Astrocyte of the cerebellum (primary cell): Measurements from ENCODE around the gene DAB2IP.
"Not testable (repeated sequence)": the region's sequence is repeated elsewhere in the genome, so short reads cannot be mapped to it uniquely, and the experiment has no call there.

ENCODE experiments used
- DNase-seq: peaks from one replicate; pipeline ENCODE4 v3.0.0-alpha.2; 2011; ENCODE audit warnings: low read depth
- H3K4me3 ChIP-seq: 2 replicates; pipeline ENCODE4 v1.5.1; 2011; ENCODE audit warnings: mild to moderate bottlenecking, low read depth, low read length, moderate library complexity
- in situ Hi-C: cut with HindIII; loops from 2 replicates; pipeline ENCODE4 v1.10.0; 2017; ENCODE audit warnings: low sequenced_read_pairs
- TF ChIP-seq, protein P1 (sequence below): IDR thresholded peaks from 2 replicates; pipeline ENCODE4 v1.5.1; 2012; ENCODE audit warnings: low read length, low read depth, moderate library complexity, mild to moderate bottlenecking; ENCODE audit errors: missing control alignments

Gene DAB2IP

DNA sequence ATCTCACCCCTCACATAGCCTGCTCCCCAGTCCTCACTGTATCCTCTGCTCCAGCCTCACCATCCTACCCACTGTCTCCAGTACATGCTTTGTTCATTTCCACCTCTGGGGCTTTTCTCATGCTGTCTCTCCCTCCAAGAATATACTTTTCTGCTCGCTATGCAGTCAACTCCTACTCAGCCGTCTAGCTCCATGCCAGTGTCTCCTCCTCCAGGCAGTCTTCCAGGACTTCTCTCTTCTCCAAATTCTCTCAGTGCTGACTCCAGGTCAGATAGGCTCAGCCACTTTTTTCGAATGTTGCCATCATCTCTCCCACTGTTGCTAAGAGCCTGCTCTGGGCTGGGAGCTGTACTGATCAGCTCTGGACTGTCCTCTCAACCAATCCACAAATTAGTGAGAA is 8.0 kb upstream of the DAB2IP start:
- in situ Hi-C loops = no loop called here
- DNase-seq = no peak
- no peak overlapping the region for H3K4me3 ChIP-seq
- TF ChIP-seq, protein P1, sequence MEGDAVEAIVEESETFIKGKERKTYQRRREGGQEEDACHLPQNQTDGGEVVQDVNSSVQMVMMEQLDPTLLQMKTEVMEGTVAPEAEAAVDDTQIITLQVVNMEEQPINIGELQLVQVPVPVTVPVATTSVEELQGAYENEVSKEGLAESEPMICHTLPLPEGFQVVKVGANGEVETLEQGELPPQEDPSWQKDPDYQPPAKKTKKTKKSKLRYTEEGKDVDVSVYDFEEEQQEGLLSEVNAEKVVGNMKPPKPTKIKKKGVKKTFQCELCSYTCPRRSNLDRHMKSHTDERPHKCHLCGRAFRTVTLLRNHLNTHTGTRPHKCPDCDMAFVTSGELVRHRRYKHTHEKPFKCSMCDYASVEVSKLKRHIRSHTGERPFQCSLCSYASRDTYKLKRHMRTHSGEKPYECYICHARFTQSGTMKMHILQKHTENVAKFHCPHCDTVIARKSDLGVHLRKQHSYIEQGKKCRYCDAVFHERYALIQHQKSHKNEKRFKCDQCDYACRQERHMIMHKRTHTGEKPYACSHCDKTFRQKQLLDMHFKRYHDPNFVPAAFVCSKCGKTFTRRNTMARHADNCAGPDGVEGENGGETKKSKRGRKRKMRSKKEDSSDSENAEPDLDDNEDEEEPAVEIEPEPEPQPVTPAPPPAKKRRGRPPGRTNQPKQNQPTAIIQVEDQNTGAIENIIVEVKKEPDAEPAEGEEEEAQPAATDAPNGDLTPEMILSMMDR = no peak

DNA sequence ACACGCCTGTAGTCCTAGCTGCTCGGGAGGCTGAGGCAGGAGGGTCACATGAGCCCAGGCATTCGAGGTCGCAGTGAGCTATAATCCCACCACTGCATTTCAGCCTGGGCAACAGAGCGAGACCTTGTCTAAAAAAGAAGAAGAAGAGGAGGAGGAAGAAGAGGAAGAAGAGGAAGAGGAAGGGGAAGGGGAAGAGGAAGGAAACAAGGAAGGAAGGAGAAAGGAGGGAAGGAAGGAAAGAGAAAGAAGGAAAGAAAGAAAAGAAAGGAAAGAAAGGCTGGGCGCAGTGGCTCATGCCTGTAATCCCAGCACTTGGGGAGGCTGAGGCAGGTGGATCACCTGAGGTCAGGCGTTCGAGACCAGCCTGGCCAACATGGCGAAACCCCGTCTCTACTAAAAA is 7.4 kb upstream of the DAB2IP start:
- in situ Hi-C loops, H3K4me3 ChIP-seq, DNase-seq: not testable (repeated sequence)

DNA sequence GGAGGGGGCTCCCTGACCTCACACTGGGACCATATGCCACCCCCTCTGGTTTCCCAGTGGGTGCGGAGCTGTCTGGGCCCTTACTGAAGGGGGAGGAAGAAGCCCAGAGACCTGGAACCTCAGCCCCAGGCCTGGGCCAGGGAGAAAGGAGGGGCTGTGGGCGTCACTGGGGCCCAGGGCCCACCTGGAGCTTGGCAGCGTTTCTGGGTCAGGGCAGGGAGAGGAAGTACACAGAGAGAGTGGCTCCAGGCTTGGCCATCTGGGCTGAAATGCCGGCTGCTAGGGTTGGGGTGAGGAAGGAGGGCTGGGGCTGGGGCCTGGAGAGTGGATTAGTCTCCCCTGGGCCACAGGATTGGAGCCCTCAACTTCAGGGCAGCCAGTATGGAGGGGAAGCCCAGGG is 6.4 kb upstream of the DAB2IP start:
- DNase-seq = no peak
- H3K4me3 ChIP-seq = no peak overlapping the region
- TF ChIP-seq, protein P1 = no peak
- in situ Hi-C loops = no loop called here

DNA sequence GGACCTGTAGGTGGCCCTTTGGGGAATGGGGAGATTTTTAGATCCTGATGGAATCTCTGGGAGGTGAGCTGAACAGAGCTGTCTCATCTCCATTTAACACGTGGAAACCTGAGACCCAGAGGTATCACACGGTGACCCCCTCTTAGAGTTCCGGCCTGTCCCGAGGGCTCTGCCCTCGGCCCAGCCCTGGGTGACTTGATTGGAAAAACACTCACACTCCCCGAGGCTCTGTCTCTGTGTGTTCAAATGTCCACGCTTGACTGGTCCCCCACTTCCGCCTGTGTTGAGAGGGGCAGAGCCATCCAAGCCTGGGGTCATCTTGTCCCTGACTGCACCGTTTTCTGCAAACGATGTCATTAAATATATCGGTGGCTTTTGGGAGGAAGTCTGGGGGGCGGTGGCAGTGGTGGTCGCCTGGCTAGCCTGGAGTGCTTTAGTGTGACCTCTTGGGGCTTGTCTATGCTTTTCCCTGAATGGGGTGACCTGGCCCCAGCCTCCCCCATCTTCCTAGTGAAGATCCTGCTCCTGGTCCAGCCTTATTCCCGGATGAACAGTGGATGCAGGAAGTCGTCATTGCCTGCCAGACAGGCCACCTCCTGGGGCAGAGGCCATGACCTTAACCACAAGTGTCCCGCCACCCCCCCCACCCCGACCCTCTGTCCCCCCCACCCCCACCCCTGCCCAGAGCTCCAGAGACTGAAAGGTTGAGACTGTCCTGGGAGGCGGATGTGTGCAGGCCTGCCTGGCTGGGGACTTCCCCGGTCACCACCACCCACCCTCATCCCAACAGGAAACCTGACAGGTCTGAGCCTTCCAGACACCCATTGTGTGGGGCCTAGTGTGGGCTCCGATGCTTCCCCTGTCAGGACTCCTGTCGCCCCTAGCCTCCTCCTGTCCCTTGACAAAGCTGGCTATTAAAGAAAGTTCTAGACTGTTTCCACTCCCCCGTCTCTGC is 5.3 kb upstream of the DAB2IP start:
- no peak for DNase-seq
- in situ Hi-C loops = no loop called here

DNA sequence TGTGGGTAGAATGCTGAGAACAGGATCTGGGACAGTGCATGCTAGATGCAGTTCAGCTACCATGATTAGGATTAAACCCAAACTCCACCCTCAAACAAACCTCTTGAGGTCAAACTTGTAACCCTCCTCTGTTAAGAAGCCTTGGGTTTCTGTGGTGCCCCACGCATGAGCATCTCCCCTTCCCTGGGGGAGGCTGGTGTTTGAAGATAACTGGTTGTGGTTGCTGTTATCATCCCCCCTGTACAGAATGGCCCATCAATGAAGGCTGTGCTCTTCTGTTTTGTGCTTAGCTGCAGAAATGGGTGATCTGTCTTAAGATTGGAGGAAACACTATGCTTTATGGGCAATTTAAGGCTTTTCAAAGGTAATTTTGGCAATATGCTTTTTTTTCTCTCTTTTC is 4.4 kb upstream of the DAB2IP start:
- in situ Hi-C loops = no loop called here
- H3K4me3 ChIP-seq = no peak overlapping the region
- no peak for DNase-seq
- TF ChIP-seq, protein P1 = no peak

More for the DNA sequence above, 5.3 kb upstream of the DAB2IP start:
- TF ChIP-seq, protein P1 = no peak
- H3K4me3 ChIP-seq = no peak overlapping the region

DNA sequence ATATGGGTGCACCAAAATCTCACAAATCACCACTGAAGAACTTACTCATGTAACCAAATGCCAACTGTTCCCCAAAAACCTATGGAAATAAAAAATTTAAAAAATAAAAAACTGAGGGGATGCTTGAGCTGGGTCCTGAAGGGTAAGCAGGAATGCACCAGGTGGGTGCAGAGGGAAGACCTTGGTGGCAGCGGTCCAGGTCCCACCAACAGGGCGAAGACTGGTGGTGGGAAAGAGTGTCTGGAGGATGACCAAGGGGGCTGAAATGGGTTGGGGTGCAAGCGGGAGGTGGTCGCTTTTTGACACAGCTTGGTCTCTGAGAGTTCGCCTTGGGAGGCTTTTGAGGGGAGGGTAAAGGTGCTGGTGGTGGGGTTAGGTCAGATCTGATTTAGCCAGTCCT is 3.3 kb upstream of the DAB2IP start:
- no peak for DNase-seq
- in situ Hi-C loops = no loop called here
- H3K4me3 ChIP-seq = no peak overlapping the region
- TF ChIP-seq, protein P1 = no peak

DNA sequence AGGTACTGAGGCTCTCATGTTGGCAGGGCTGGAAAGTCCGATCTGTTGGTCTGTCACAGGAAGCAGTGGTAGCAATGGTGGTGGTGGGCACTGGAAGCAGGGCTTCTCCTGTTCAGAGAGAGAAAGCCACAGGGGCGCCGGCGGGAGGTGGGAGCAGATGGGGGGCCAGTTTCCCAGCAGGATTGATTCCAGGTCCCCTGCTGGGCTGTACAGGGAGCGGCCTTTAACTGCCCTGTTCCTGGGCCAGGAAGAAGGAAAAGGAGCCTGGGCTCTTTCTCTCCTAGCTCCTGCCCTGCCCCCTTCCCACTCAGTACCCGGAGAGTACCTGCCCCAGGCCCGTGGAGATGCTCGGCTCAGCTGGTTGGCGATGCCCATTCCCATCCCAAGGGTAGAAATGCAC is 2.6 kb upstream of the DAB2IP start:
- DNase-seq = no peak
- in situ Hi-C loops = no loop called here
- no peak overlapping the region for H3K4me3 ChIP-seq
- TF ChIP-seq, protein P1 = no peak
